ENCODE measurements around the gene PTPRT. TPM values are rescaled to one million over a fixed set of nuclear protein-coding genes. Genes with fewer than 3 reads are reported as not detected.

The PTPRT gene
- total RNA-seq, 4 donors from 2014 or later: 0.72 to 2.5 (median 1.4) TPM

- no peak for DNase-seq (ENCODE audit: low spot score in 2 of 2)
- no peak for TF ChIP-seq CTCF (IDR thresholded peaks at IDR 0.05)
- TF ChIP-seq EP300 (IDR thresholded peaks at IDR 0.05): no peak
- TF ChIP-seq POLR2A (IDR thresholded peaks at IDR 0.05): no peak
- no peak for TF ChIP-seq POLR2AphosphoS5 (IDR thresholded peaks at IDR 0.05)
- H3K27me3 ChIP-seq: no peaks in the 10 kb centered on the region
- no peaks in the 10 kb centered on the region for H3K4me1 ChIP-seq
- H3K36me3 ChIP-seq: no peaks in the 10 kb centered on the region
- no peak overlapping the region for H3K4me3 ChIP-seq
- no peak overlapping the region for H3K27ac ChIP-seq
- 89% methylated on average over 2 of the region's 2 CpGs for WGBS
- no peaks in the 10 kb centered on the region for H3K9me3 ChIP-seq
Observed at GRCh38 chr20:42656130-42656529, 533.6 kb downstream of the PTPRT start.

- Histone ChIP-seq H3K4me3 (no peak overlapping the region), H3K9me3 (no peaks in the 10 kb centered on the region), H3K36me3 (no peaks in the 10 kb centered on the region), H3K4me1 (no peaks in the 10 kb centered on the region), H3K27me3 (no peaks in the 10 kb centered on the region), H3K27ac (no peak overlapping the region)
- whole genome bisulfite sequencing: 40% methylated on average over 2 of the region's 2 CpGs
- no peak for TF ChIP-seq POLR2AphosphoS5 (IDR thresholded peaks at IDR 0.05)
- TF ChIP-seq POLR2A (IDR thresholded peaks at IDR 0.05): no peak
- no peak for TF ChIP-seq EP300 (IDR thresholded peaks at IDR 0.05)
- TF ChIP-seq CTCF (IDR thresholded peaks at IDR 0.05): no peak
- DNase-seq (ENCODE audit: low spot score in 2 of 2): peak in 1 of 2 donors; percentile 60
Observed at GRCh38 chr20:42652266-42652665, 537.4 kb downstream of the PTPRT start.

GRCh38 chr20:42650191-42650746 lies 539.4 kb downstream of the PTPRT start:
- no peak for DNase-seq (ENCODE audit: low spot score in 2 of 2)
- H3K9me3 ChIP-seq: no peaks in the 10 kb centered on the region
- H3K4me1 ChIP-seq: no peaks in the 10 kb centered on the region
- no peaks in the 10 kb centered on the region for H3K36me3 ChIP-seq
- no peaks in the 10 kb centered on the region for H3K27me3 ChIP-seq
- H3K4me3 ChIP-seq: no peak overlapping the region
- TF ChIP-seq EP300 (IDR thresholded peaks at IDR 0.05) (no peak), CTCF (IDR thresholded peaks at IDR 0.05) (no peak), POLR2A (IDR thresholded peaks at IDR 0.05) (no peak)
- no peak overlapping the region for H3K27ac ChIP-seq

- DNase-seq (ENCODE audit: low spot score in 2 of 2): no peak
- Histone ChIP-seq H3K36me3 (no peaks in the 10 kb centered on the region), H3K27me3 (no peaks in the 10 kb centered on the region), H3K27ac (no peak overlapping the region), H3K4me1 (no peaks in the 10 kb centered on the region), H3K4me3 (no peak overlapping the region), H3K9me3 (no peaks in the 10 kb centered on the region)
- no peak for TF ChIP-seq EP300 (IDR thresholded peaks at IDR 0.05)
- no peak for TF ChIP-seq POLR2AphosphoS5 (IDR thresholded peaks at IDR 0.05)
- no peak for TF ChIP-seq CTCF (IDR thresholded peaks at IDR 0.05)
- TF ChIP-seq POLR2A (IDR thresholded peaks at IDR 0.05): no peak
Observed at GRCh38 chr20:42649748-42650147, 540.0 kb downstream of the PTPRT start.

GRCh38 chr20:42646250-42646649 lies 543.5 kb downstream of the PTPRT start:
- no peak for DNase-seq (ENCODE audit: low spot score in 2 of 2)
- no peaks in the 10 kb centered on the region for H3K27me3 ChIP-seq
- no peaks in the 10 kb centered on the region for H3K4me1 ChIP-seq
- H3K4me3 ChIP-seq: no peak overlapping the region
- no peaks in the 10 kb centered on the region for H3K9me3 ChIP-seq
- H3K27ac ChIP-seq: no peak overlapping the region
- WGBS: 58% methylated on average over 3 of the region's 3 CpGs
- TF ChIP-seq POLR2AphosphoS5 (IDR thresholded peaks at IDR 0.05) (no peak), EP300 (IDR thresholded peaks at IDR 0.05) (no peak), CTCF (IDR thresholded peaks at IDR 0.05) (no peak)
- no peaks in the 10 kb centered on the region for H3K36me3 ChIP-seq

Measured in suprapubic skin (tissue), 4 donors.